GM18498 (cell line): ENCODE measurements around the gene CAMTA1.

Source experiments
- ATAC-seq: cut with Tn5 transposase; IDR thresholded peaks from one replicate; pipeline ENCODE4 v1.9.1; 2021; ENCODE audit warnings: mild to moderate bottlenecking, moderate library complexity; ENCODE audit not compliant: unreplicated experiment

Gene CAMTA1

GRCh38 chr1:7476861-7477547, 691.8 kb downstream of the CAMTA1 start:
- no peak for ATAC-seq

GRCh38 chr1:7477593-7477992, 692.3 kb downstream of the CAMTA1 start:
- no peak for ATAC-seq

DNA sequence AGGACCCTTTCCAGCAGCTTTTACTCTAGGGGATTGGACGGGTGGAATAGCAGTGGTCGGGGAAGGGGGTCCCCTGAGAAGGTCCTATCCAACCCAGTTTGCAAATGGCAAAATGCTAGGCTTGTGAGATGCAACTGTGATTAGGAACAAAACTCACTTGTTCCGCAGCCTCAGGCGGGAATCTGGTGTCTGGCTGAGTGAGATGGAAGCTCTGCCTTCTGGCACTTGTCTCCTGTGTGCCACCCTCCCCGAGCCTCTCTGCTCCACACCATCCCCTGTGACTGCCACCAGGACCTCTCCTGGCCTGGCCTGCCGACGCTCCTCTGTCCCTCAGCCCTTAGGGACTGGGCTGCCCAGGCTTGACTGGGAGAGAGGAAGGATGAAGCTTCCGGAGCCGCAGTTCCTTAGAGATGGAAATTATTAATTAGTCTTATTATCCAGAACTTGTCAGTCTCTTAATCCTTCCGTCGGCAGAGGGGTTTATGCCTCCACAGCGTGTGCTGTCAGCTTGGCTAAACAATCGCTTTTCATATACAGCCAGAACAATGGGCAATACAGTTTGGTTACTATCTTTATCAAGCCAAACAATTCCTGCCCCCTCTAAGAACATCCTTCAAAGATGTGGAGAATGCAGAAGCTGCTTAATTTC, 693.0 kb downstream of the CAMTA1 start:
- no peak for ATAC-seq

- no peak for ATAC-seq
Measured at GRCh38 chr1:7478809-7479499, 693.7 kb downstream of the CAMTA1 start.

DNA sequence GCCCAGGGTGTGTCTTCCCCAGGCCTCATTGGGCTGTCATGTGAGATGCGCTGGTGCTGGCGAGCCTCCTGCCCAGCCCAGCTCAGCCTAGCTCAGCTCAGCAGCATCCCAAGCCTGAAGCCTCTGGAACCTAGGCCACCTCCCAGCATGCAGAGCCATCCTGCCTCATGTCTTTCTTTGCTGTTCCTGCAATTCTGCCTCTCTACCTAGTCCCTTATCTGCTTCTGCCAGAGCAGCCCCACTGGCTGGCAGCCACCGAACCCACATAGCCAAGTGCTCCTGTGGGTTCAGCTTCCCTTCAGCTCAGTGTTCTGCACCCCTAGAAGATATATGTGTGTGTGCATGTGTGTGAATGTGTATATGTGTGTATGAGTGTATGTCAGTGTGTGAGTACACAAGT, 694.3 kb downstream of the CAMTA1 start:
- no peak for ATAC-seq

GRCh38 chr1:7481194-7481593, 695.9 kb downstream of the CAMTA1 start:
- no peak for ATAC-seq

- ATAC-seq = no peak
Measured at GRCh38 chr1:7482077-7482476, 696.8 kb downstream of the CAMTA1 start.

GRCh38 chr1:7482772-7483495, 697.7 kb downstream of the CAMTA1 start:
- no peak for ATAC-seq

GRCh38 chr1:7483634-7484383, 698.6 kb downstream of the CAMTA1 start:
- ATAC-seq = no peak

DNA sequence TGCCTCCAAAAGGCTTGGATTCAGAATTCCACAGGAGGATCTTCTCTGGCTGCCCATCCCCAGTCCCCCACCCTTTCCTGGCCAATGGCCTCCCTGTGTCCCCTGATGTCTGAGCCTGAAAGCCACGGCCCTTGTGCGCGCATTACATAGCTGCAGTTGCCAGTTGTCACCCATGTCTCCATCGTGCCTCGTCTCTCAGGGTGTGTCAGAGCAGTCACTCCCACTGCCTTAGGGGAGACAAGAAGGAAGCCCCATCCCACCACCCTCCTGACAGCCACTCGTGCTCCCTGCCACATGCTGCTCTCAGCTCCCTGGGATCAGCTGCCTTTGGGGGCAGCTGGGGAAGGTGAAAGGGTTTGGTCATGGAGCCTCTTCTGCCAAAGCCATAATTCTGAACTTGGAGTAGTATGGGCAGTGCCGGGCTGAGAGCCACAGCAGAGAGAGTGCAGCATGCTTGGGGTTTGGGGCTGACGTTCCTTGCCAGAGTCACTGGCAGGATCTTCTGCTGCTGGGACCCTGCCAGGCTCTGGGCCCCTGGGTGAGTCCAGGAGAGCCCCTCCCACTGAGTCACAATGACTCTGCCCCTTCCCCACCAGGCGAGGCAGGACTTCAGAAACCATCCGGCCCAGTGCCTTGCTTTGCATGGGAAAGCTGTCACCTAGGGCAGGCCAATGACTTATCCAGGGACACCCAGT, 700.0 kb downstream of the CAMTA1 start:
- no peak for ATAC-seq

DNA sequence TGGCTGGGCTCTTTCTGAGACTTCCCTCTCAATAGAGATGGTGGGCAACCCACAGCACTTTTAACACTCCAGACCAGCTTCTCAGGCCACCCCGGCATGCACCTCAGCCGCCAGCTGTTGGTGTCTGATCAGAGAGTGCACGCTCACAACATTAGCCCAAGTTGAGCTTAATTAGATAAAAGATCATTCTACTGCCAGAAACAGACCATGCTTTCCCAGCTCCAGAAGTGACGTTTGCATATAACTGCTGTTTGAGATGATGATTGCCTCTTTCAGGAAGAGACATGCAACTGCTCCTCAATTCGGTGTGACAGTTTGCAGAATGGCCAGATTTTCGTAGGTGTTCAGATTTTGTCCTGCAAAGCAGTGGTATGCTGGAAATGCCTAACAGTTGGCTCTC, 700.6 kb downstream of the CAMTA1 start:
- ATAC-seq = no peak

DNA sequence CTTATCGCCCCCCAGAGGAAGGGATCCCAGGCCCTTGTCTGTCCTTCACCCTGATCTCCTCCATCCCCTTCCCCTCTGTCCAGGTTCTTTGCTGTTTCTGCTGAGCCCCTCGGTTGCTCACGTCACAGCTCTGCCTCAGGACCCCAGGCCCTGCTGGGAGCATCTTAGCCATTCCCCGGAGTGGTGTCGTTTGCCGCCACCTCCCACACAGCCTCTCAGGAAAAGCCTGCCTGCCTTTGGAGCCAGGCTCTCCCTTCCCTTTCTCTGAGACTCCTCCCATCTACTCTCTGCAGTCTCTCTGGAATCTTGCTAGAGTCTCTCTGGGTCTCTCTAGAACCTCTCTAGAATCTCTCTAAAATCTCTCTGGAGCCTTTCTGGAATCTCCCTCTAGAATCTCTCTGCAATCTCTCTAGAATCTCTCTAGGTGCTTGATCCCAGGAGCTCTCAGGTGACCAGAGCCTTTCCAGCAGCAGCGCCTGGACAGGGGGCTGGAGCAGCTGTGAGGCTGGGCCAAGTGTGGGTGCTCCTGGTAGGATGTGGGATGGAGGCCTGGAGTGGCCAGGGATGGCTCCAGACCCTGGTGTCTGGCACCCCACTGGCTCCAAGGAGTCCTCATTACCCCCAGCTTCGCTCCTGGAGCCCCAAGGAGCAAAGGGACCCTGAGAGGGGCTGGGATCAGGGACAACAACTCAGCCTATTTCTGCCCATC, 702.7 kb downstream of the CAMTA1 start:
- ATAC-seq = no peak

- no peak for ATAC-seq
Measured at GRCh38 chr1:7488475-7488842, 703.2 kb downstream of the CAMTA1 start.

DNA sequence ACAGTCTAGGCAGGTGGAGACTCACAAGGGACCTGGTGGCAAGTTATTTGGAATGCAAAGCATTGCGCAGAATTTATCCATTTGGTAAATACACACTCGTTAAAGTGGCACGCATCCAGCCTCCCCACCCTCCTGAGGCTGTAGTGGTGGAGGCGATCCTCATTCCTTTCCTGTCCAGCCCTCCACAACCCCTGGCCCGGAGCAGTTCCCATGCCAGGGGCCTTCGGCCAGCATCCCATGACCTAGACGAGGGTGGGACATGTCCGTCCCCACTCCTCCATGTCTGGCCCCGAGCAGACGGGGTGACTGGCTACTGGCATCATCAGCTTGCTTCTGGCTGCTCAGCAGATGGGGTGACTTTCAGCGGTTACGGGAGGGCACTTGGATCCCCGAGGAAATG, 704.3 kb downstream of the CAMTA1 start:
- ATAC-seq = no peak

DNA sequence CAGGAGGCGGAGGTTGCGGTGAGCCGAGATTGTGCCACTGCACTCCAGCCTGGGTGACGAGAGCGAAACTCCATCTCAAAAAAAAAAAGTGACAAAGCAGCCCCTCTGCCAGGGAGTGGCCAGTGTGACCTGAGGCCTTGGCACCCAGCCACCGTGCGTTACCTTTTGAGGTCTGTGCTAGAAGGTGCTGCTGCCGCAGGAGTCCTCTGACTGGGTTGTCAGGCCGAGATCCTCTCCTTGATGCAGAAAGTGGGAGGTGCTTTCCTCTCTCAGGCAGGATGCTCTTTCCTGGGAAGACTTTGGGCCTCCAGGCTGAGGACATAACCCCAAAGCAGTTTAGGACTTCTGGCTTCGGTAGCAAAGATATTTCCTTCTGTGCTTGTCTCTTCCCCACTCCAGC, 705.3 kb downstream of the CAMTA1 start:
- ATAC-seq = no peak

DNA sequence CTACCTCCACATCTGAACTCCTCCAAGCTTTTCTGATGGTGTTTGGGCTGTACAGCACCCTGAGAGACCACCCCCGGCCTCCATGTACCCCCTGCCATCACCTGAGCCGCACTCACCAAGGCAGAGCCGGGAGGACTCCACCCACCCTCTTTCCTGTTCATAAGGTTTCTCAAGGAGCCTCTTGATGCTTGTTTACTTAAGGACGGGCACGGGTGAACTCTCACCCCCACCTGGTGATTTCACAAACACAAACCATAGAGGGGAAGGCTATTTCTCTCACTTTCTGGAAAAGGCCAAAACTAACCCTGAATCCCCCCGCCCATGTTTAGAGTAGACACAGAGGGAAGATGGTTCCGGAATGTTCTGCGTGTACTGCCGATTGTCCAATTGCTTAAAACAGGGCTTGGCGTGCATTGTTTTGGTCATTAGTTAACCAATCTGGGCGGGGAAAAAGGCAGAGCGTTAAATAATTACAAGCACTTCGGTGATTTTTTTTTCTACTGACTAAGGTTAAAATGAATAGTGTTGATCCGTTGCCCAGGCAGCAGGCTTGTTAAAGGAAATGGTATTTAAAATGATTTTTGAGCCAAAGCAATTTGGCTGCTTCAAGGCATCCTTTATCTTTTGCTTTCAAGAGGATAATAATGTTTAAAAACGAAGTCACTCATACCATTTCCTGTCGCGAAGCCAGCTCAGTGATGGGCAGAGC, 706.0 kb downstream of the CAMTA1 start:
- ATAC-seq = no peak

DNA sequence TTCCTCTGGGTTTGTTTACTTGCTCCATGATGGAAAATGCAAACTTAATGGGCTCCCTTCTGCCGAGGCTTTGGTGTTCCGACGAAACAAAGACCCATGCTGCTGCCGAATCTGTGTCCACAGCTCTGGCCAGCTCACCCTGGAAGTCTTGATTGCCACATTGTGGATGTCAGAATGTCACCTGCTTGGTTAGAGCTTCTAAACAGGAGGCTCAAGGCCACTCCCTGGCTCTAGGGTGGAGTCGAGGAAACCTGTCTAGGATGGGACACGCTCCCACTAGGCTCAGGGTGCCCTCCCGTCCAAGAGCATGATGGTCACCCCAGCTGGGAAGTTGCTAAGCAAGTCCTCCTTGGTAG, 706.5 kb downstream of the CAMTA1 start:
- no peak for ATAC-seq

- no peak for ATAC-seq
Measured at GRCh38 chr1:7493711-7494454, 708.6 kb downstream of the CAMTA1 start.
